Measurements from ENCODE around the gene MOK. TPM values are rescaled to one million over a fixed set of nuclear protein-coding genes. Genes with fewer than 3 reads are reported as not detected.

The MOK gene
- total and polyA plus RNA-seq, 2 donors (not counting 1 experiment from before 2014, with no cell fraction given) = 4.3 to 4.7 TPM

DNA sequence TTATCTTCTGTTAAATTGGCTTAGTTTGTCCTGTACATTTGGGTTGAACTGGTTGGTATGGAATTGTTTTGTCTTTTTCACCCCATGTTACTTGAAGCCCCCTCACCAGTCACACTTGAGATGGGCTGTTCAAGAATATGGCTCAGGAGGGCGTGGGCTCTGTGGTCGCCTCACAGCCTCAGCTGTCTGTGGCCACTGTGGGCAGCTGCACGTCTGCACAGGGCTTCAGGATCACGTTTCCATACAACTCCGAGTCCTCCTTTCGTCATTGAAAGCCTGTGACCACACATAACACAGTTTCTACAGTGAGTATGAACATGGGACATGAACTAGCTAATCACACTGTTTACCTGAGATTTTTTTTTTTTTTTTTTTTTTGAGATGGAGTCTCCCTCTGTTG is 81.3 kb downstream of the MOK start:
- Histone ChIP-seq H3K79me2 (ENCODE audit: control insufficient read depth, insufficient read depth, low read length) (no peaks in the 10 kb centered on the region), H3K9me3 (ENCODE audit: control insufficient read depth, insufficient read depth, low read depth, low read length) (no peaks in the 10 kb centered on the region), H3K27me3 (ENCODE audit: control insufficient read depth, insufficient read depth, low read length) (no peaks in the 10 kb centered on the region), H3K4me3 (replicated peaks in 1 of 4; ENCODE audit: control extremely low read depth in 1 of 4, insufficient read depth in 1 of 4, low read depth in 3 of 4, low read length in 4 of 4) (no peak overlapping the region), H3K4me2 (ENCODE audit: extremely low read depth, insufficient read depth, low read length) (no peak overlapping the region), H2AFZ (ENCODE audit: low read length) (no peak overlapping the region), H4K20me1 (ENCODE audit: control insufficient read depth, extremely low read depth, insufficient read depth, low read length) (no peaks in the 10 kb centered on the region), H3K9ac (ENCODE audit: insufficient read depth, low read length) (no peak overlapping the region), H3K4me1 (ENCODE audit: control insufficient read depth, extremely low read depth, insufficient read depth, low read length) (no peaks in the 10 kb centered on the region), H3K36me3 (ENCODE audit: control insufficient read depth, insufficient read depth, low read length) (no peaks in the 10 kb centered on the region), H3K27ac (ENCODE audit: insufficient read depth, low read length) (no peak overlapping the region)
- no peak for DNase-seq (ENCODE audit: low read depth in 2 of 2)
- TF ChIP-seq, protein P1, sequence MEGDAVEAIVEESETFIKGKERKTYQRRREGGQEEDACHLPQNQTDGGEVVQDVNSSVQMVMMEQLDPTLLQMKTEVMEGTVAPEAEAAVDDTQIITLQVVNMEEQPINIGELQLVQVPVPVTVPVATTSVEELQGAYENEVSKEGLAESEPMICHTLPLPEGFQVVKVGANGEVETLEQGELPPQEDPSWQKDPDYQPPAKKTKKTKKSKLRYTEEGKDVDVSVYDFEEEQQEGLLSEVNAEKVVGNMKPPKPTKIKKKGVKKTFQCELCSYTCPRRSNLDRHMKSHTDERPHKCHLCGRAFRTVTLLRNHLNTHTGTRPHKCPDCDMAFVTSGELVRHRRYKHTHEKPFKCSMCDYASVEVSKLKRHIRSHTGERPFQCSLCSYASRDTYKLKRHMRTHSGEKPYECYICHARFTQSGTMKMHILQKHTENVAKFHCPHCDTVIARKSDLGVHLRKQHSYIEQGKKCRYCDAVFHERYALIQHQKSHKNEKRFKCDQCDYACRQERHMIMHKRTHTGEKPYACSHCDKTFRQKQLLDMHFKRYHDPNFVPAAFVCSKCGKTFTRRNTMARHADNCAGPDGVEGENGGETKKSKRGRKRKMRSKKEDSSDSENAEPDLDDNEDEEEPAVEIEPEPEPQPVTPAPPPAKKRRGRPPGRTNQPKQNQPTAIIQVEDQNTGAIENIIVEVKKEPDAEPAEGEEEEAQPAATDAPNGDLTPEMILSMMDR (conservative IDR thresholded peaks at IDR 0.05 in 1 of 2, IDR thresholded peaks at IDR 0.05 in 1 of 2; ENCODE audit: low read depth in 1 of 2, low read length in 2 of 2) = no peak
- TF ChIP-seq EZH2 (IDR thresholded peaks at IDR 0.05; ENCODE audit: low read length, missing control alignments) = no peak

DNA sequence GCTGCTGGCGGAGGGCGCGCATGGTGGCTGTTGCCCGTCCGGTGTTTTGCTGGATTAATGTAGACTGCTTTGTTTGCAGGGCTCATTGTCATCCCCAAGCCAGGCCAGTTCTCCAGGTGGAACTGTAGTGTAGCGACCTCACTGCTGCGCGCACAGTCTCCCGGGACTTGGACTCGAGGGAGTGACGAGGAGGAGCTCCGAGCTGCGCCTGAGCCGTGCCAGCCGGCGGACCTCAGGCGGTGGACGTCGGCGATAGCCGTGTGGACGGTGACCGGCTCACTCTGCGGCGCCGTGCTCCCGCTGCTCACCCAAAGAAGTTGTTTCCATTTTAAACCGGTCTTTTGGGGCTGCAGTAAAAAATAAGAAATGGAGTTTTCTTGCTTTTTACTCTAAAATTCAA is 82.2 kb downstream of the MOK start:
- Histone ChIP-seq H3K4me3 (replicated peaks in 1 of 4; ENCODE audit: control extremely low read depth in 1 of 4, insufficient read depth in 1 of 4, low read depth in 3 of 4, low read length in 4 of 4) (no peak overlapping the region), H3K9ac (ENCODE audit: insufficient read depth, low read length) (no peak overlapping the region), H4K20me1 (ENCODE audit: control insufficient read depth, extremely low read depth, insufficient read depth, low read length) (no peaks in the 10 kb centered on the region), H3K27ac (ENCODE audit: insufficient read depth, low read length) (no peak overlapping the region), H3K27me3 (ENCODE audit: control insufficient read depth, insufficient read depth, low read length) (no peaks in the 10 kb centered on the region), H3K36me3 (ENCODE audit: control insufficient read depth, insufficient read depth, low read length) (no peaks in the 10 kb centered on the region), H3K4me2 (ENCODE audit: extremely low read depth, insufficient read depth, low read length) (no peak overlapping the region), H3K79me2 (ENCODE audit: control insufficient read depth, insufficient read depth, low read length) (no peaks in the 10 kb centered on the region), H3K9me3 (ENCODE audit: control insufficient read depth, insufficient read depth, low read depth, low read length) (no peaks in the 10 kb centered on the region), H3K4me1 (ENCODE audit: control insufficient read depth, extremely low read depth, insufficient read depth, low read length) (no peaks in the 10 kb centered on the region), H2AFZ (ENCODE audit: low read length) (no peak overlapping the region)
- DNase-seq (ENCODE audit: low read depth in 2 of 2) = no peak
- TF ChIP-seq EZH2 (IDR thresholded peaks at IDR 0.05; ENCODE audit: low read length, missing control alignments) = no peak
- TF ChIP-seq, protein P1 (conservative IDR thresholded peaks at IDR 0.05 in 1 of 2, IDR thresholded peaks at IDR 0.05 in 1 of 2; ENCODE audit: low read depth in 1 of 2, low read length in 2 of 2) = no peak

DNA sequence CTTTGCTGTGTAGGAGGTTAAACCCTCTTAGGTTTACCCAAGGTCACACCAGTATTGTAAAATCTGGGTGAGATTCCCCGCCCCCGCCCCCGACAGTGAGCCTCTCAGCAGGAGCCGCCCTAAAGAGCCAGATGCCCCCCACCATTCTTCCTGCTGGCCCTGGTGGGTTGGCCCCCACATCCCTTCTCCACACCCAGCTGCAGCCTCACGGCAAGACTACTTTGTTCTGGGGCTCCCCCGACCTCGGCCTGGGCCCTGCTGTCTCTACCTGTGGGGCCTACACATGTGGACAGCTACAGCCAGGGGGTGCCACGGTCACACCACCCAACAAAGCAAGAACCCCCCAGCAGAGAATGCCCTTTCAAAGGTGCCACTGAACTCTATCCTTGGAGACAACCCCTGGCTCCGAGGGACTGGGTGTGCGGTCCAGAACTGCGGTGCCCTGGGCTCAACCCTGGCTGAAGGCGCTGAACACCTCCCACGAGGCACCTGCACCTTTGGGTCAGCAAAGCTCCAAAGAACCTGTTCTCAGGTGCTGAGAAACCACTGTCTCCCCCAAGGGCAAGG is 82.9 kb downstream of the MOK start:
- H3K27ac ChIP-seq (ENCODE audit: insufficient read depth, low read length) = no peak overlapping the region
- H3K36me3 ChIP-seq (ENCODE audit: control insufficient read depth, insufficient read depth, low read length) = no peaks in the 10 kb centered on the region
- DNase-seq (ENCODE audit: low read depth in 2 of 2) = no peak
- no peaks in the 10 kb centered on the region for H4K20me1 ChIP-seq (ENCODE audit: control insufficient read depth, extremely low read depth, insufficient read depth, low read length)
- H3K4me2 ChIP-seq (ENCODE audit: extremely low read depth, insufficient read depth, low read length) = no peak overlapping the region
- no peaks in the 10 kb centered on the region for H3K9me3 ChIP-seq (ENCODE audit: control insufficient read depth, insufficient read depth, low read depth, low read length)
- no peak overlapping the region for H3K4me3 ChIP-seq (replicated peaks in 1 of 4; ENCODE audit: control extremely low read depth in 1 of 4, insufficient read depth in 1 of 4, low read depth in 3 of 4, low read length in 4 of 4)
- no peaks in the 10 kb centered on the region for H3K27me3 ChIP-seq (ENCODE audit: control insufficient read depth, insufficient read depth, low read length)
- no peaks in the 10 kb centered on the region for H3K4me1 ChIP-seq (ENCODE audit: control insufficient read depth, extremely low read depth, insufficient read depth, low read length)
- H2AFZ ChIP-seq (ENCODE audit: low read length) = no peak overlapping the region
- H3K79me2 ChIP-seq (ENCODE audit: control insufficient read depth, insufficient read depth, low read length) = no peaks in the 10 kb centered on the region
- TF ChIP-seq EZH2 (IDR thresholded peaks at IDR 0.05; ENCODE audit: low read length, missing control alignments) = no peak
- TF ChIP-seq, protein P1 (conservative IDR thresholded peaks at IDR 0.05 in 1 of 2, IDR thresholded peaks at IDR 0.05 in 1 of 2; ENCODE audit: low read depth in 1 of 2, low read length in 2 of 2) = no peak
- H3K9ac ChIP-seq (ENCODE audit: insufficient read depth, low read length) = no peak overlapping the region
